GM10266 (cell line): Measurements from ENCODE around the gene SPPL2A.

ENCODE experiments used
- DNase-seq: peaks from one replicate; pipeline ENCODE4 v3.0.0; 2012; ENCODE audit errors: extremely low spot score
- TF ChIP-seq, protein P1 (sequence below): IDR thresholded peaks from 2 replicates; pipeline ENCODE4 v1.5.1; 2012; ENCODE audit warnings: mild to moderate bottlenecking, low read depth; ENCODE audit not compliant: control insufficient read depth, insufficient read depth; ENCODE audit errors: missing control alignments

SPPL2A gene

DNA sequence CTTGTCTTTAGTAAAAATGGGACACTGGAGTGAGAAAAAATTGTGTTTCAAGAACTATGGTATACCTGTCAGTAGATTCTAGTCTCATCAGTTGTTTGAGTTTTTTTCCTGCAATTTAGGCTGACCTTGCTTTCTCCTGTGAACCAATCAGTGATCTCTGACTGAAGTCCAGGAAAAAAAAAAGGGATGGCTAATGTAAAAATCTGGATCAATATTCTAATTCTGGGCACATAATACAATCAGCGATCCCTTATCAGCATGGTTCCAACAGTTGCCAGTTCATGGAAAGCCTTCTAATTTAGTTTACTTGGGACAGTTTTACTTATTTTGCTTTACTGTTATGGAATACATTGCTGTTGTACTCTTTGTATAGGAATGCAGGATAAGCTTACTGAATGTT is 95.9 kb downstream of the SPPL2A start:
- TF ChIP-seq, protein P1, sequence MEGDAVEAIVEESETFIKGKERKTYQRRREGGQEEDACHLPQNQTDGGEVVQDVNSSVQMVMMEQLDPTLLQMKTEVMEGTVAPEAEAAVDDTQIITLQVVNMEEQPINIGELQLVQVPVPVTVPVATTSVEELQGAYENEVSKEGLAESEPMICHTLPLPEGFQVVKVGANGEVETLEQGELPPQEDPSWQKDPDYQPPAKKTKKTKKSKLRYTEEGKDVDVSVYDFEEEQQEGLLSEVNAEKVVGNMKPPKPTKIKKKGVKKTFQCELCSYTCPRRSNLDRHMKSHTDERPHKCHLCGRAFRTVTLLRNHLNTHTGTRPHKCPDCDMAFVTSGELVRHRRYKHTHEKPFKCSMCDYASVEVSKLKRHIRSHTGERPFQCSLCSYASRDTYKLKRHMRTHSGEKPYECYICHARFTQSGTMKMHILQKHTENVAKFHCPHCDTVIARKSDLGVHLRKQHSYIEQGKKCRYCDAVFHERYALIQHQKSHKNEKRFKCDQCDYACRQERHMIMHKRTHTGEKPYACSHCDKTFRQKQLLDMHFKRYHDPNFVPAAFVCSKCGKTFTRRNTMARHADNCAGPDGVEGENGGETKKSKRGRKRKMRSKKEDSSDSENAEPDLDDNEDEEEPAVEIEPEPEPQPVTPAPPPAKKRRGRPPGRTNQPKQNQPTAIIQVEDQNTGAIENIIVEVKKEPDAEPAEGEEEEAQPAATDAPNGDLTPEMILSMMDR, result no peak
- DNase-seq, result no peak

DNA sequence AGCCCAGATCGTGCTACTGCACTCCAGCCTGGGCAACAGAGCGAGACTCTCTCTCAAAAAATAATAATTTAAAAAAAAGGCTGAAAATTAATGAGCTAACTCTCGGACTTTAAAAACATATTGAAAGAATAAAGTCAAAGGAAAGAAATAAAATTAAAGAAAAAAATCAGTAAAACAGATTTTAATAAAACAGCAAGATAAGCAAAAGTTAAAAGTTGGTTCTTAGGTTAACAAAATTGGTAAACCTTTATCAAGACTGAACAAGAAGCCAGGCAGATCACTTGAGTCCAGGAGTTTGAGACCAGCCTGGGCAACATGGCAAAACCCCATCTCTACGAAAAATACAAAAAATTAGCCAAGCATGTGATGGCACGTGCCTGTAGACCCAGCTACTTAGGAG is 99.6 kb downstream of the SPPL2A start:
- no peak for DNase-seq
- TF ChIP-seq, protein P1, result no peak

DNA sequence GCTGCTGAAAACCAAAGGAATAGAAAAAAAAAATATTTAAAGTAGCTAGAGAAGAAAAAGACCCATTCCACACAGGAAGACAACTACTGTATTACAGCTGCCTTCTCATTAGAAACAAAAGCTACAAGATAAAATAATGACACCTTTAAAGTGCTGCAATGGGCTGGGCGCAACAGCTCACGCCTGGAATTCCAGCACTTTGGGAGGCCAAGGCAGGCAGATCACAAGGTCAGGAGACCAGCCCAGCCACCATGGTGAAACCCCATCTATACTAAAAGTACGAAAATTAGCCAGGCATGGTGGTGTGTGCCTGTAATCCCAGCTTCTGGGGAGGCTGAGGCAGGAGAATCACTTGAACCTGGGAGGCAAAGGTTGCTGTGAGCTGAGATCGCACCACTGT is 110.0 kb downstream of the SPPL2A start:
- DNase-seq, result no peak
- TF ChIP-seq, protein P1, result no peak

- DNase-seq, result no peak
- TF ChIP-seq, protein P1, result no peak
Measured at GRCh38 chr15:50653156-50653743, 112.3 kb downstream of the SPPL2A start.

DNA sequence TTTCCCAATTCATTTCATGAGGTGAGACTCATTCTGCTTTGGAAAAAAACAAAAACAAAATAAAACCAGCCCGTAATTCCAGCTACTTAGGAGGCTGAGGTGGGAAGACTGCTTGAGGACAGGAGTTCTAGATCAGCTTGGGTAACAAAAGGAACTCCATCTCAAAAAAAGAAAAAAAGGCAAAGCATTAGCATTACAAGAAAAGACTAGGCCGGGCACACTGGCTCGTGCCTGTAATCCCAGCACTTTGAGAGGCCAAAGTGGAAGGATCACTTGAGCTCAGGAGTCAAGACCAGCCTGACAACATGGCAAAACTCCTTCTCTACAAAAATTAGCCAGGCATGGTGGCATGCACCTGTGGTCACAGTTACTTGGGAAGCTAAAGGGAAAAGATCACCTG is 112.8 kb downstream of the SPPL2A start:
- DNase-seq, result no peak
- TF ChIP-seq, protein P1, result no peak
